DOHH2 (cell line): ENCODE data around the gene ANGPTL1.

ENCODE experiments used
- EZH2phosphoT487 ChIP-seq: fragments of 200-600 bp; sonication (generic); IDR thresholded peaks from 2 replicates; pipeline ENCODE4 v1.6.1; 2017; ENCODE audit warnings: borderline replicate concordance, mild to moderate bottlenecking, antibody characterized with exemption, low read length, moderate library complexity, mixed read lengths
- TF ChIP-seq, protein P1 (sequence below): fragments of 200-600 bp; sonication (generic); IDR thresholded peaks from one replicate; pipeline ENCODE4 v1.5.1; 2014; ENCODE audit warnings: antibody characterized with exemption, mild to moderate bottlenecking, low read depth, low read length; ENCODE audit not compliant: poor library complexity, severe bottlenecking

DNA sequence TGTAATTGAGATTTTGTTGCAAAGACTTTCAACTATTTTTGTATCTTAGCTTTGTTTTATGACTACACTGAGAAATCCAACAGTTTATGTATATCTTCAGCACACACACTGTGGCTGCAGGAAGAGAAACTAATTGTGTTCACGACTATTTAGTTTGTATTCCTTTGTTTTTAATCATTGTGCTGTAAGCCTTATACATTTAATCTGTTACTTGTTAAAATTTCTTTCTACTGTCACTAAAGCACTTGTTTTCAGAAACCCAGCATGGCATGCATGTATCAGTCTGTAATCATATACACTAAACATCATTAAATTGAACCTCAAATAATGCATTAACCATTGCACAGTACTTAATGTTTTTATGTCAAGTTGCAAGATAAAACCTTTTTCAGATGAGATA lies 656 bp downstream of the ANGPTL1 start:
- TF ChIP-seq, protein P1, sequence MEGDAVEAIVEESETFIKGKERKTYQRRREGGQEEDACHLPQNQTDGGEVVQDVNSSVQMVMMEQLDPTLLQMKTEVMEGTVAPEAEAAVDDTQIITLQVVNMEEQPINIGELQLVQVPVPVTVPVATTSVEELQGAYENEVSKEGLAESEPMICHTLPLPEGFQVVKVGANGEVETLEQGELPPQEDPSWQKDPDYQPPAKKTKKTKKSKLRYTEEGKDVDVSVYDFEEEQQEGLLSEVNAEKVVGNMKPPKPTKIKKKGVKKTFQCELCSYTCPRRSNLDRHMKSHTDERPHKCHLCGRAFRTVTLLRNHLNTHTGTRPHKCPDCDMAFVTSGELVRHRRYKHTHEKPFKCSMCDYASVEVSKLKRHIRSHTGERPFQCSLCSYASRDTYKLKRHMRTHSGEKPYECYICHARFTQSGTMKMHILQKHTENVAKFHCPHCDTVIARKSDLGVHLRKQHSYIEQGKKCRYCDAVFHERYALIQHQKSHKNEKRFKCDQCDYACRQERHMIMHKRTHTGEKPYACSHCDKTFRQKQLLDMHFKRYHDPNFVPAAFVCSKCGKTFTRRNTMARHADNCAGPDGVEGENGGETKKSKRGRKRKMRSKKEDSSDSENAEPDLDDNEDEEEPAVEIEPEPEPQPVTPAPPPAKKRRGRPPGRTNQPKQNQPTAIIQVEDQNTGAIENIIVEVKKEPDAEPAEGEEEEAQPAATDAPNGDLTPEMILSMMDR, result no peak
- no peak for TF ChIP-seq EZH2phosphoT487
